Measurements from ENCODE around the gene NAT14. TPM values are rescaled to one million over a fixed set of nuclear protein-coding genes. Genes with fewer than 3 reads are reported as not detected.

NAT14 gene
- total RNA-seq, 2 donors from 2014 or later = 51.3 to 67.1 TPM

DNA sequence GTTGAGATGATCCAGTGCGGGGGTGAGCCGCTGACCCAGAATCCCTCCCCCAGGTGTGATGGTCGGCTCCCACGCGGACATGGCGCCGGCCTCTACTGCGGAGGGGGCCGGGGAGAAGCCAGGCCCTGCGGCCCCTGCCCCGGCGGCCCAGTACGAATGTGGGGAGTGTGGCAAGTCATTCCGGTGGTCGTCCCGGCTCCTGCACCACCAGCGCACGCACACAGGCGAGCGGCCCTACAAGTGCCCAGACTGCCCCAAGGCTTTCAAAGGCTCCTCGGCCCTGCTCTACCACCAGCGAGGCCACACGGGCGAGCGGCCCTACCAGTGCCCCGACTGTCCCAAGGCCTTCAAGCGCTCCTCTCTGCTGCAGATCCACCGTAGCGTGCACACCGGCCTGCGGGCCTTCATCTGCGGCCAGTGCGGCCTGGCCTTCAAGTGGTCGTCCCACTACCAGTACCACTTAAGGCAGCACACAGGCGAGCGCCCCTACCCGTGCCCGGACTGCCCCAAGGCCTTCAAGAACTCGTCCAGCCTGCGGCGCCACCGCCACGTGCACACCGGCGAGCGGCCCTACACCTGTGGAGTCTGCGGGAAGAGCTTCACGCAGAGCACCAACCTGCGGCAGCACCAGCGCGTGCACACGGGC is 3.7 kb upstream of the NAT14 start:
- WGBS, 2 experiments (ENCODE audit: insufficient coverage in 1 of 2, insufficient read length in 1 of 2) = 93 to 96% methylated on average over 20 to 51 of the region's 52 CpGs
- no peak for DNase-seq
- H3K4me3 ChIP-seq (ENCODE audit: low read length) = no peak overlapping the region

GRCh38 chr19:55481794-55482155 is 3.2 kb upstream of the NAT14 start:
- Histone ChIP-seq H3K27ac (ENCODE audit: low read depth, low read length) (no peak overlapping the region), H3K4me3 (ENCODE audit: low read length) (no peak overlapping the region), H3K27me3 (ENCODE audit: control insufficient read depth, insufficient read depth, low read length, poor library complexity, severe bottlenecking) (no peaks in the 10 kb centered on the region), H3K9ac (ENCODE audit: extremely low read depth, low read length, poor library complexity, severe bottlenecking) (no peak overlapping the region), H3K9me3 (ENCODE audit: control insufficient read depth, low read length) (no peaks in the 10 kb centered on the region), H3K36me3 (ENCODE audit: control insufficient read depth, insufficient read depth, low read length) (peaks cover 5% of the 10 kb centered on the region), H3K4me1 (ENCODE audit: control insufficient read depth, insufficient read depth, low read length) (peaks cover 4% of the 10 kb centered on the region)
- H3K9me3 Mint-ChIP-seq = no peaks in the 10 kb centered on the region
- TF ChIP-seq, protein P1, sequence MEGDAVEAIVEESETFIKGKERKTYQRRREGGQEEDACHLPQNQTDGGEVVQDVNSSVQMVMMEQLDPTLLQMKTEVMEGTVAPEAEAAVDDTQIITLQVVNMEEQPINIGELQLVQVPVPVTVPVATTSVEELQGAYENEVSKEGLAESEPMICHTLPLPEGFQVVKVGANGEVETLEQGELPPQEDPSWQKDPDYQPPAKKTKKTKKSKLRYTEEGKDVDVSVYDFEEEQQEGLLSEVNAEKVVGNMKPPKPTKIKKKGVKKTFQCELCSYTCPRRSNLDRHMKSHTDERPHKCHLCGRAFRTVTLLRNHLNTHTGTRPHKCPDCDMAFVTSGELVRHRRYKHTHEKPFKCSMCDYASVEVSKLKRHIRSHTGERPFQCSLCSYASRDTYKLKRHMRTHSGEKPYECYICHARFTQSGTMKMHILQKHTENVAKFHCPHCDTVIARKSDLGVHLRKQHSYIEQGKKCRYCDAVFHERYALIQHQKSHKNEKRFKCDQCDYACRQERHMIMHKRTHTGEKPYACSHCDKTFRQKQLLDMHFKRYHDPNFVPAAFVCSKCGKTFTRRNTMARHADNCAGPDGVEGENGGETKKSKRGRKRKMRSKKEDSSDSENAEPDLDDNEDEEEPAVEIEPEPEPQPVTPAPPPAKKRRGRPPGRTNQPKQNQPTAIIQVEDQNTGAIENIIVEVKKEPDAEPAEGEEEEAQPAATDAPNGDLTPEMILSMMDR (conservative IDR thresholded peaks at IDR 0.05) = no peak
- DNase-seq = peak; percentile 79
- 88 to 94% methylated on average over 7 to 35 of the region's 40 CpGs for WGBS, 2 experiments (ENCODE audit: insufficient coverage in 1 of 2, insufficient read length in 1 of 2)
- no peak overlapping the region for H3K4me3 Mint-ChIP-seq
- no peaks in the 10 kb centered on the region for H3K27me3 Mint-ChIP-seq (ENCODE audit: insufficient read depth)
- H3K36me3 Mint-ChIP-seq (ENCODE audit: low read depth) = peaks cover 7% of the 10 kb centered on the region
- H3K4me1 Mint-ChIP-seq = peaks cover 13% of the 10 kb centered on the region
- no peak overlapping the region for H3K27ac Mint-ChIP-seq

More for the DNA sequence above, 3.7 kb upstream of the NAT14 start:
- H3K27ac ChIP-seq (ENCODE audit: low read depth, low read length) = no peak overlapping the region
- no peaks in the 10 kb centered on the region for H3K9me3 Mint-ChIP-seq
- TF ChIP-seq, protein P1 (conservative IDR thresholded peaks at IDR 0.05) = no peak
- H3K36me3 Mint-ChIP-seq (ENCODE audit: low read depth) = peaks cover 7% of the 10 kb centered on the region
- H3K4me3 Mint-ChIP-seq = no peak overlapping the region
- no peaks in the 10 kb centered on the region for H3K4me1 ChIP-seq (ENCODE audit: control insufficient read depth, insufficient read depth, low read length)
- H3K9ac ChIP-seq (ENCODE audit: extremely low read depth, low read length, poor library complexity, severe bottlenecking) = no peak overlapping the region
- peaks cover 12% of the 10 kb centered on the region for H3K4me1 Mint-ChIP-seq
- H3K27ac Mint-ChIP-seq = no peak overlapping the region
- no peaks in the 10 kb centered on the region for H3K27me3 Mint-ChIP-seq (ENCODE audit: insufficient read depth)
- H3K9me3 ChIP-seq (ENCODE audit: control insufficient read depth, low read length) = no peaks in the 10 kb centered on the region
- no peaks in the 10 kb centered on the region for H3K27me3 ChIP-seq (ENCODE audit: control insufficient read depth, insufficient read depth, low read length, poor library complexity, severe bottlenecking)
- peaks cover 5% of the 10 kb centered on the region for H3K36me3 ChIP-seq (ENCODE audit: control insufficient read depth, insufficient read depth, low read length)

- TF ChIP-seq, protein P1 (conservative IDR thresholded peaks at IDR 0.05) = no peak
- peak; percentile 51 for DNase-seq
- WGBS, 2 experiments (ENCODE audit: insufficient coverage in 1 of 2, insufficient read length in 1 of 2) = 96 to 98% methylated on average over 36 to 83 of the region's 83 CpGs
Measured at GRCh38 chr19:55482156-55482961, 2.6 kb upstream of the NAT14 start.

More at GRCh38 chr19:55482156-55482961, 2.6 kb upstream of the NAT14 start:
- Histone ChIP-seq H3K27ac (ENCODE audit: low read depth, low read length) (no peak overlapping the region), H3K4me3 (ENCODE audit: low read length) (no peak overlapping the region), H3K9me3 (ENCODE audit: control insufficient read depth, low read length) (no peaks in the 10 kb centered on the region), H3K9ac (ENCODE audit: extremely low read depth, low read length, poor library complexity, severe bottlenecking) (no peak overlapping the region), H3K36me3 (ENCODE audit: control insufficient read depth, insufficient read depth, low read length) (peaks cover 5% of the 10 kb centered on the region), H3K27me3 (ENCODE audit: control insufficient read depth, insufficient read depth, low read length, poor library complexity, severe bottlenecking) (no peaks in the 10 kb centered on the region), H3K4me1 (ENCODE audit: control insufficient read depth, insufficient read depth, low read length) (peaks cover 10% of the 10 kb centered on the region)
- peaks cover 16% of the 10 kb centered on the region for H3K4me1 Mint-ChIP-seq
- peaks cover 7% of the 10 kb centered on the region for H3K36me3 Mint-ChIP-seq (ENCODE audit: low read depth)
- H3K4me3 Mint-ChIP-seq = no peak overlapping the region
- H3K27ac Mint-ChIP-seq = no peak overlapping the region
- H3K9me3 Mint-ChIP-seq = no peaks in the 10 kb centered on the region
- H3K27me3 Mint-ChIP-seq (ENCODE audit: insufficient read depth) = no peaks in the 10 kb centered on the region
